ENCODE data around the gene CPS1. TPM values are rescaled to one million over a fixed set of nuclear protein-coding genes. Genes with fewer than 3 reads are reported as not detected.

The CPS1 gene
- total RNA-seq, 1 donor from 2014 or later: 3.1 TPM

DNA sequence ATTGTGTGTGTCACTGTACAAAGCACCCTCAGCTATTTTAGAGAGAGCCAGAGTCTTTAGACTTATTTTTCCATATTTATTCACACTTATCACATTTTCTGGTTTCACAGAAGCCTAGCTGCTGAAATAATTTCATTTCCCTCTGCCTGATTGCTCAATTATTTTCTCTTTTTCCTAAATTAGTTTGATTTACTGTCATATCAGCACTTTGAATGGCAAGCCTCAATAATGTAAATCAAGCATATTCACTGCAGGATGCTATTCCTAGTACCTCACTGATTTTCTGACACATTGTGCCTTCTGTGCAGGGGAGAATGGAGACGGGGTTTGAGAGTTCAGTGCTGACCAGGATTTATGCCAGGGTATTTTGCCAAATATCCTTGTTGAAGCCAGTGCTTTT, 48.3 kb downstream of the CPS1 start:
- DNase-seq (ENCODE audit: low read depth in 2 of 2): no peak

DNA sequence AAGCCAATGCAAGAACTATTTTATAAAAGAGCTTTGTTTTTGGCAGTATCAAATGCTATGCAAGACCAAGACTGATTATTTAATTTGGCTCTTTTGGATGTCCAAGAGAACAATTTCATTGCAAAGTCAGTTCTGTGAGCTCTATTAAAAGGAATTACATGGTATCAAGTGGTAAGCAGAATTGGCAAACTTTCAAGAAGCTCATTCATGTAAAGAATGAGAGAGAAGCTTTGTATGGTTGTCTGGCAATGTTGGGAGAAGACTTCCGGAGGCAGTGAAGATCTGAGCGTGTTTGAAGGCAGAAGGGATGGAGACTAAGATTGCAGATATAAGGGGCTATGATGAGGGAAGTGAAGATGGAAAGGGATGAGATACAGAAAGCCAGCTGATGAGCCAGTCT, 49.6 kb downstream of the CPS1 start:
- DNase-seq (ENCODE audit: low read depth in 2 of 2): no peak

DNA sequence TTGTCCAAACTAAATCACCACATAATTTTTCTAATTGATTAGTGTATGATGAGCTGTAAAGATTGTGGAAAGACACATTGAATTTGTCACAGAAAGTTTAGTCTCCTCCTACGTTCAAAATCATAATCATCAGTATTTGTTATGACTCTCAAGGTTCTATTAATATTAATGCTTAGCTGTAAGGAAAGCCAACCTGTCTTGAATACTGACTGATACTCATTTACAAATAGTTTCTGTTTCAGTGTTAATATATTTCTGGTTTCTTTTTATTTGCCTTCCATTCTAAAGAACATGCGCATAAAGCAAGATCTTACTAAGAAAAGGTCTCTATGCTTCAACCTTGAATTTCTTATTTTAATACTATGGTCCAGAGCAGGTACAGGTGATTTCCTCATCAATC, 55.1 kb downstream of the CPS1 start:
- DNase-seq (ENCODE audit: low read depth in 2 of 2): no peak

DNA sequence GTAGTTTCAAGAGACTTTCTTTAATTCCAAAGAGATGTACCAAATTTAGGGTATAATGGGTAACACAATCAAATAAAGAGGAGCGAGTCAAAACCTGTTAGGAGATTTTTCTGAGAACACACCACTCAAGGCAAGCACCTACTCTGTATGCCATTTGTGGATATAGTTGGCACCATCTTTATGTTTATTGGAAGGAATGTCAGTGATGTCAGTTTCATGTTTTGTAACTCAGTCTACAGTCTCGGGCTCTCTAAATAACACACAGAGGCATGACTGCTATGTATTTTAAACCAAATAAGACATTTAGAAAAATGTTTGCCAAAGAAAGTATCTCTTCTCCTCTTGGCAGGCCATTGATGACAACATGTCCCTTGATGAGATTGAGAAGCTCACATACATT, 59.7 kb downstream of the CPS1 start:
- no peak for DNase-seq (ENCODE audit: low read depth in 2 of 2)

DNA sequence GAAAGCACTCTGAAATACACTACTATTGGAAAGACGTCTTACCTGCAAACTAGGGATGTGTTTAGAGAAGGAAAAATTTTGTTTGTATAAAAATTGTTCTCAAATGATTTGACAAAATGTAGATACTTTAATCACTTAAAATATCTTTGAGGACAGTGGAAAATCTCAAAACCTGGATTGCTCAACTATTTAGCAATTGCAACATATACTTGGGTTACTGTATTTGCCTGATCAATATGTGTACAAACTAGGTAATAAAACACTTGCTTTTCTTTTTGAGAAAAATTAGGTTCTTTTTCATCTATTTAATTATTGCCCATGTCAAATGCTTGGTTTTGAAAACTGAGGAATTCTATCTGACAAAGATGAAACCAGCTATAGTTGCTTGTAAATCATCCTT, 60.9 kb downstream of the CPS1 start:
- no peak for DNase-seq (ENCODE audit: low read depth in 2 of 2)

DNA sequence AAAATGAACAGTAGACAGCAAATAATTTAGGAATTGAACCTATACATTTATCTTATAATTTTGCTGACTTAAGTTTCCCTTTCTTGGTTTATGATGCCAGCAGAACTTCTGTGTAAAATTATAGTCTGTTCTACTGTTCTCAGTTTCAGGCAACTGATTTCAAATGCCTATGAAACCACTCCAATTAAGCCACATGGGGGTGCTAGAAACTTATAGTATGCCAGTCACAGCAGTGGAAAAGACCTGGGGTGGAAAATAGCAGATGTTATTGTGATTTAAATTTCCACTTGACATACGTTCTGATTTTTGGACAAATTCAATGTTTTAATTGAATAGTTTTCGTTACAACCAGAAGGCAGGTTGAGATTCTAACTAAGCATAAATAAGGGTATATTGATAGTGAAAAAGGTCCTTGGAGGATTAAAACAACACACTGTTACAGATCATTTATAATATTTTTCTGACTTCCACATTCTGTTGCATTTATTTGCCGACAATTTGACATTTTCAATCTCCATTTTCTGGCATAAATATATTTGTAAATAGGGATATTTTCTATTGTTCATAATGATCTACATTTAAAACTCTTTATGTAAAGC, 61.4 kb downstream of the CPS1 start:
- peak; percentile 15 to 41 for DNase-seq (ENCODE audit: low read depth in 2 of 2)

DNA sequence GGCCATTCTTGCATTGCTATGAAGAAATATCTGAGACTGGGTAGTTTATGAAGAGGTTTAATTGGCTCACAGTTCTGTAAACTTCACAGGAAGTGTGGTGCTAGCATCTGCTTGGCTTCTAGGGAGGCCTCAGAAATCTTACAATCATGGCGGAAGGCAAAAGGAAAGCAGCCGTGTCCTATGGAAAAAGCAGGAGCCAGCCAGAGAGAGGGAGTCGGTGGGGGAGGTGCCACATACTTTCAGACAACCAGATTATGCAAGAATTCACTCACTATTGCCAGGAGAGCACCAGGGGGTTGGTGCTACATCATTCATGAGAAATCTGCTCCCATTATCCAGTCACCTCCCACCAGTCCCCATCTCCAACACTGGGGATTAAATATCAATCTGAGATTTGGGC, 64.1 kb downstream of the CPS1 start:
- no peak for DNase-seq (ENCODE audit: low read depth in 2 of 2)

DNA sequence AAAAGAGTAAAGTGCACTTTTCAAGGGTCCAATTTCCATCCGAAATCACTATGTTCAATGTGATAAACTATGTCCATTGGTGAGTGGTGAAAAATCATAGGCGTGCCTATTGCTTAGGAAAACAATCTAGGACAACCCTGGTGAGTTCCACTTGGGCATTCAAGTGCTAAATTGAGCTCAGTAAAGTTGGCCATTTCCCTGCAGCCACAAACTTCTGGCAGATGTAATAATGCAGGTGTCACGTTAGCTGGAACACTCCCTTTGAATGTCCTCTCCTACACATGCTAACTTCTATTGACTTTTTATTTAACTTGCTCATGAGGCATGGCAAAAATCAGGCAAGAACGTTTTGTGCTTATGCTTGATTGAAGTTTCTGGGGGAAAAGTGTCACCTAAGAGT, 67.1 kb downstream of the CPS1 start:
- DNase-seq (ENCODE audit: low read depth in 2 of 2): no peak

DNA sequence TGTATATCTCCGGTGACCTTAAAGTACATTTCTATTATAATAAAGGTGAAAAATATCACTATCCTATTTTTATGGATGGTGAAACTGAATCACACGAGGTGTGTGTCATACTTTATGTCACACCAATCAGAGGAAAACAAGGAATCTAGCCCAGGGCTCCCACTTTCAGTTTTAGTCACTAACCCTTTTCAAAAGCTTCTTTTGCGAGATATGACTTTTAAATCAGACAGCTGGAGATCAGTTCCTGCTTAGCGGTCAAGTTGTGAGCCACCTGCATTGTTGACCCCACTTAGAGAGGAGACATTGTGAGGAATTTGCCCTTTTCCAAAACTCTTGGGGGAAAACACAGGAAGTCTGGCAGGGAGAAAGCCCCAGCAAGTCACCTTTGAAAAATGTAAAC, 70.5 kb downstream of the CPS1 start:
- DNase-seq (ENCODE audit: low read depth in 2 of 2): no peak

DNA sequence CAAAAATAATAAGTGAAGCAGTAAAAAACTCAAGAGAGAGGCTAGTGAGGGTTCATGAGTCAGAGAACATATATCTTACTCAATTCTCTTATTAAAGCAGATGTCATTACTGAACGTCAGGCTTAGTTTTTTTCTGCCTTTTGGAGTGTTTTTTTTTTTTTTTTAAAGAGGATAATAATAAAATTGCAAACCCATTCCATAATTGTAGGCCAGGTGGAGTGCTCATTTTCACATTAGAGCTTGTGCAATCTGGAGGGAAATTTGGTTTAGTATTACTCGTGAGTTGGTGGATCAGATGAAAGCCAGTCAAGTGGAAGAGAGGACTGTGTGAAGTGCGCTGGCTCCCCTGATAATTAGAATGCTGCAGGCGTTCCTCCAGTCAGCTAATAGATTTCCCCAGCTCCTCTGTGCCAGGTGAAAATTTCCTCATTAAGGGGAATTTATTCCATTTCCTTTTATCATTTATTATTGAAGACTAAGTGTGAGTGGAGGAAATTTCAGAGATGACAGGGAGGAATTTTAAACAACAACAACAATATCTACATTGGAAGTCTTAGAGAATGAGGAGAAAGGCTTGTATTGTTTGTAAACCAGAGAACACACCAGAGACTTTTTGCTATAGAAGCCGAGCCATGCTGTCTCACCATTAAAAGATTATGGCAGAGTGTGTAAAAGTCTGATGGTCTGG, 74.6 kb downstream of the CPS1 start:
- no peak for DNase-seq (ENCODE audit: low read depth in 2 of 2)

DNA sequence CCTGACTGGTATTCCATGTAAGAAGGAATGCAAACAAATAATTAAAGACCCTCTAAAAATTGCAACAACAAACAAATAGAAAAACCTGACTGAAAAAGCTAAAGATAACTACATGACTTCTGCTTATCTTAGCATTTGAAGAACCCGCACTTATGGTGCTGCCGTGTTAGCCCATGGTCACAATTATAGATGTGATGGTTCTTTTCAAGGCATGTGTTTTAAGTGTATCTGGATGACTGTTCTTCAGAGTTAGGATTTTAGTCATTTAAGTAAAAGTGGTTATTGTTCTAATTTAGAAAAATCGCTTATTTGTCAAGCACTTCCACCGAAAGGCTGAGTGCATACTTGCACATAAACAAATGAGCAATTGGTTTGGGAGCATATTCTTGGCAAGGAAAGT, 77.3 kb downstream of the CPS1 start:
- DNase-seq (ENCODE audit: low read depth in 2 of 2): no peak

DNA sequence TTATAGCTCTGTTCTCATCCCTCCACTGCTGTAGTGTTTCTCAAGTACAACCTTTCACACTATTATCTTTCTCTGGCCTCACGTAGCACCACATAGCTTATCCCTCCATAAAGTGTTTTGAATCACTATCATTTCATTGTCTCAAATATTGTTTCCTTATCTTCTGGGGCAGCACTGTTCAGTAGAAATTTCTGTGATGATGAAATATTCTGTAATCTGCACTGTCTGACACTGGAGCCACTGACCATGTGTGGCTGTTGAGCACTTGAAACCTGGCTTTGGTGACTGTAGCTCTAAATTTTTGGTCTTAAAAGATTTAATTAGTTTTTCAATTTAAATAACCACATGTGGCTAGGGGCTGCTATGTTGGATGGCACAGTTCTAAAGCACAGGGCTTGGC, 78.9 kb downstream of the CPS1 start:
- DNase-seq (ENCODE audit: low read depth in 2 of 2): no peak

DNA sequence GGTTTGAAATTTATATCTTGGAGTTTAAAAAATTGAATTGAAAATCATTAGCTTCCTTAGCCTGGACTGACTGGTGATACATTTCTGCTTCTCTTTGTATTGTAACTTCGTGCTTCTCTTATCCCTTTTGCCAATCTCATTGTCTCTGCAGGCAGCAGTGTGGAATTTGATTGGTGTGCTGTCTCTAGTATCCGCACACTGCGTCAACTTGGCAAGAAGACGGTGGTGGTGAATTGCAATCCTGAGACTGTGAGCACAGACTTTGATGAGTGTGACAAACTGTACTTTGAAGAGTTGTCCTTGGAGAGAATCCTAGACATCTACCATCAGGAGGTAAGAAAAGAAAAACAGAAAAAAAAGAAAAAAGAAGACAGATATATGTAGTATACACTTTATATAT, 85.9 kb downstream of the CPS1 start:
- DNase-seq (ENCODE audit: low read depth in 2 of 2): no peak

DNA sequence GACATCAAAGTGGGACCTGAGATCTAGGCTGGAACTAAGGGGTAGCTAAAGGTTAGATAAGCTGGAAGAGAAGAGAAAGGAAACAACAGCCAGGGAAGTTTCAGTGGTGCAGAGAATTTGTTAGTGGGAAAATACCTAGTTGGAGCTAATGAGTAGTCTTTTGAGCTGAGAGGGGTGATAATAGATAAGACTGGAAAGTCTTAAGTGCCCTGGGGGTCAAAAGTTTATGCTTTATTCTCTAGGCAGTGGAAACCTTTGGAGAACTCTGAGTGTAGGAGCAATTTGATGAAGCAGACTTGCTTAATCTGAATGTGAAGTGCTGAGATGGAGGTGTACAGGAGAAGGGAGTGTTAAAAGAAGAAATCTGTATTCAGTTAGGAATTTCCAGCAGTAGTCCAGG, 90.8 kb downstream of the CPS1 start:
- DNase-seq (ENCODE audit: low read depth in 2 of 2): no peak

DNA sequence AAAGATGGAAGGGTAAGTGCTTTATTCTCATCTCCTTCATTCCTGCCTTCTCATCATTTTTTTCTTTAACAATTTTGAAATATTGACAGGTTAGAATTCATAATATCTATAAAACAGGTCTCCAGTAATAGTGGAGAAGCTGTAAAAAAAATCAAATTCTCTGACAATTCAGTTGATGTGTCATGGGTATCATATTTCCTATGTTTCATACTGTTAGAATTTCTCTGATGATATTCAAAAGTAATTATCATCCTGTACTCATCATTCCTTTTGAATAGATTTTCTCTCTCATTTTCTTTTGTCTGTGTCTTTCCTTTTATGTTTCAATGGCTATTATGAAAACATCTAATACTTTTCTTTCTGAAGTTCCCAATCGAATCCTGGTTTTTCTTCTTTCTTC, 97.7 kb downstream of the CPS1 start:
- no peak for DNase-seq (ENCODE audit: low read depth in 2 of 2)

DNA sequence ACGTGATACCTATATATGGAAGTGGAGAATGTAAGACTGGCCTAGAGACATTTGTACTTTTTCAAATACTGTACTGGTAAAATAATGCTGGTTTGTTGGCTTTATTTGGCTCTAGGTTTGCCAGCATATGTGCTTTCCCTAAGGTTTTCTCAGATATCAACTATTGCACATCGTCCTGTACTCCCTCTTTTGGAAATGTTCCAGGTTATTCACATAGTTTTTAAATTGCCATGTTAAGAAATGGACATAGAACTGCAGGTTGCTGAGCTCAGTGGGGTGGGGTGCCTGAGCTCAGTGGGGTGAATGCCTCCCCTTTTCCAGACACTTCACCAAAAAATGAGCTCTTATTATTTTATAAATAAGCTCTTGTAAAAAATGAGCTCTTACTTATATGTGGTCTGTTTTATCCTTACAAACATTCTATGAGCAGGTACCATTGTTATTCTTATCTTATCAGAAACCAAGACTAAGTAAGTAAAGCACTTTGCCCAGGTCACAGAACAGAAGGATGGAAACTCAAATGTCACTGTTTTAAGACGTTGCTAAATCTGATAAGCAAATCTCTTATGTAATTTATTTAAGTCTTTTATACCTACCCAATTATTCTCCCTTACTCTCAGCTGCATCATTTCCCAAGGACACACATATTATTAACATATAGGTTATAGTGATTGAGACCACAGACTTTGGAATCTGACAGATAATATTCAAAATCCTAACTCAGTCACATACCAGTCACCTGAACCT, 99.0 kb downstream of the CPS1 start:
- no peak for DNase-seq (ENCODE audit: low read depth in 2 of 2)

DNA sequence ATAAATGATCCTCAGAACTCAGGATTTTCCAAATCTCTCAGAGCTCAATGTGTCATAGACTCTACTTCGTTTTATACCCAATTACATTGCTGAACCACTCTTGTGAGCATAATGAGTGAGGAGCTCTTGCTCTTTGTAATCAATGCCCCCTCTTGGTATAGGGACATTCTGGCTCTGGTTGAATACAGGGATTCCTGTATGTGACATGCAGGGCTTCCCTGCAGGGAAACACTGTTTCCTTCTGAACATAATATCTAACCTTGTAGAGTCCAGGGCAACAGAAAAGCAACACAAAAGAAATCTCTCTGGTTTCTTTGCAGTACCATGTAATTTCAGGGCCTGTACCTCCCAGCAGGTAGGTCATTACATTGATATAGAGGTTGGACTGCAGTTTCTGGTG, 101.5 kb downstream of the CPS1 start:
- DNase-seq (ENCODE audit: low read depth in 2 of 2): no peak

DNA sequence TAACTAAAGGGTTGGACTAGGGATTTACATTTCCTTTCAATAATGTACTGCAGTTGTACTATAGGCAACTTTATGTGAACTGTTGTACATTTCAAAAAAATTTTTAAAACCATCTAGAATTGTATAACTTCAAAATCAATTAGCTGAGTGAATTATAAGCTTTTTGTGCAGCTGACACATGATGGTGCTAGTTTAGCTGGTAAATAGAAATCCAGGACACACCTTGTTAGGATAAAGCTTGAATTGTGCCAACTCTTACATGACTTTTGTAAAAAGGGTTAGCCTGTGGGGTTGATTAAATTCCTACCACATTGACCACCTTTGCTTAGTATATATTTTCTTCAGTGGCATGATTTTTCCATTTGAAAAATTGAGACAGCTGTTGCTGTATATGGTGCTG, 104.4 kb downstream of the CPS1 start:
- no peak for DNase-seq (ENCODE audit: low read depth in 2 of 2)

DNA sequence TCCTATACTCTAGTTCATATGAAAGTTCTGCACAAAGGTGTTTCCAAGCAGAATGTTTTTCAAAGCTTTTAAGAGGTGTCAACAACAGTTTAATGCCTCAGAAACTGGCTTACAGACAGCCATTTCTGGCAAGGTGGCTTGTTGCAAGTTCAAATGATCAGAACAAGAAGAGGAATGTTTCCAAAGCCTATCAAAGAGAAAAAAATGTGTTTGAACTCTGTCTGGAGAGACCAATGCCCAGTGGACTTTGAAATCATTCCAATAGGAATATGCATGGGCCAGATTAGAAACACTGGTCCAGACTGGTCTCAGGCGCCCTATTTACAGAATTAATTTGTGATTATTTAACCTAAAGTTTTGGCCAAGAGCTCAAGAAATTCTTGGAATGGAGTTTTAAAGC, 106.2 kb downstream of the CPS1 start:
- DNase-seq (ENCODE audit: low read depth in 2 of 2): no peak

DNA sequence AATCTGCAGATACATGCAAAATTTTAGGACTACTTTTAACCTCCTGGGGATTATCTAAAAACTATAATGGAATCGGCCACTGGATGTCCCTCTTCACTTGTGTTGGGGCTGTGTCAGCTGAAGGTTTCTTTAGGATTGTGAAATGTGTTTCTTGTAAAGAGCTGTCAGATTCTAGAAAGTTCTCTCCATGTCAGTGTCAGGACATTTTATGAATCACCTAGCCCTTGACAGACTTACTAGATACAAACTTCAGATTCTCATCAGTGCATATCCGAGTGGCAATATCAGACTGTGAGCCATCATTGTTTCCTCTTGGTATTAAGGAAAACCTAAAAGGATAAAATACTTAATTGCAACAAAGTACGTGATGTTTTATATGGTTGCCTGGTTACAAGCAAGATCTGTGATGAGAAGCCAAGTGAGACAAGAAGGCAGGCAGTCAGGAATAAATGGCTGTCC, 107.3 kb downstream of the CPS1 start:
- DNase-seq (ENCODE audit: low read depth in 2 of 2): peak in 1 of 2 donors; percentile 26

DNA sequence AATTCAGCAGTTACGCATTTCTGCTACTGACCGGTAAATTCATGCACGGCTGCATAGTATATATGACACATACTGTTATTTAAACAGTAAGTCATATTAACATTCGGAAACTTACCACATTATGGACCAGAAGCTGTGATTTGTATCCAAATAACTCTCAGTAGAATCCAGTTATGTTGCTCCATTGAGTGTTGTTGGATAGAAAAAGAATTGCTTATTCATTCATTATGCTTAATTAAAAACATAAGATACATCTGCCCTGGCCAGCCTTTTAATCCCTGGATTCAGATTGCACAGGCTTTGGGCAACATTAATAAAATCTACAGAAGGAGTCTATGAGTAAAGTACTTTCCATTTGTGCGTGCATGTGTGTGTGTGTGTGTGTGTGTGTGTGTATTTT, 111.3 kb downstream of the CPS1 start:
- DNase-seq (ENCODE audit: low read depth in 2 of 2): no peak

DNA sequence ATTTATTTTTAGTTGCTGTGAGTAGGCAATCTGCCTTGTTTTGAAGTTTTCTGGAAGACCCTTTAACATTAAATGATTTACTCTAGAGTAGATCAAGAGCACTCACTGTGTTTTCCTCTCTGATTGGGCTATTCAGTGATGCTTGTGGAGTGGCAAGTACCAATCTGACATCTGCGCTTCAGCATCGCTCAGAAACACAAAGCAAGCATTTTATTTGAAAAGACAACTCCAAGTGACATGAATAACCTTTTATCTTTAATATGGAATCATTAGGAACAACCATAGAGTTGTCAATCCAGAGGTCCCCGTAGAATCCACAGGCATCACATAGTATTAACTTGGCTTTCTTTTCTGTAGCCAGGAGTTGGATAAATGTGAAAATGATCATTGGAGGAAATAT, 114.7 kb downstream of the CPS1 start:
- no peak for DNase-seq (ENCODE audit: low read depth in 2 of 2)

DNA sequence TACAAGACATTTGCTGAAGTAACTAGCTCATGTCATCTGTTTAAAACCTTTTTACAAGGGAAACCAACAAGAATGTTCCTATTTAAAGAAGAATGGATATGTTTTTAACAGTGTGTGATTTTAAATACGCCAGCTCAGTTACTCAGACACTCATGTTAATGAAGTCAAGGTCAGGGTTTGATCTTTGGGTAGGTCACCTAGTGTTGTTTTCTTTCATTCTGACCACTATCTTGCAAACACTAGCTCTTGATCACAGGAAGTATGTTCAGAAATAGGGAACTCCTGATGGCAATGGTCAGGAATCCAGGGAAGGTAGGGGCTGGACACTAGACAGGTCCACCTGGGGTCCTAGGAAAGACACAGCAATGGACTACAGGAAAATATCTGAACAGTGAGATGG, 116.7 kb downstream of the CPS1 start:
- DNase-seq (ENCODE audit: low read depth in 2 of 2): no peak

Measured in dermis microvascular lymphatic vessel endothelial cell (primary cell).